Activated CD4-positive, CD25-positive, alpha-beta regulatory T cell (primary cell): ENCODE results near the gene MSH5.
A peak's percentile ranks its signal among the peaks of the same experiment; 100 is the strongest.
"Not testable (repeated sequence)": the region's sequence is repeated elsewhere in the genome, so short reads cannot be mapped to it uniquely, and the experiment has no call there.

ENCODE experiments used
- DNase-seq, 4 experiments: peaks; one replicate each; lab custom pipeline; 2025; lab: John Stamatoyannopoulos, UW

Gene MSH5

DNA sequence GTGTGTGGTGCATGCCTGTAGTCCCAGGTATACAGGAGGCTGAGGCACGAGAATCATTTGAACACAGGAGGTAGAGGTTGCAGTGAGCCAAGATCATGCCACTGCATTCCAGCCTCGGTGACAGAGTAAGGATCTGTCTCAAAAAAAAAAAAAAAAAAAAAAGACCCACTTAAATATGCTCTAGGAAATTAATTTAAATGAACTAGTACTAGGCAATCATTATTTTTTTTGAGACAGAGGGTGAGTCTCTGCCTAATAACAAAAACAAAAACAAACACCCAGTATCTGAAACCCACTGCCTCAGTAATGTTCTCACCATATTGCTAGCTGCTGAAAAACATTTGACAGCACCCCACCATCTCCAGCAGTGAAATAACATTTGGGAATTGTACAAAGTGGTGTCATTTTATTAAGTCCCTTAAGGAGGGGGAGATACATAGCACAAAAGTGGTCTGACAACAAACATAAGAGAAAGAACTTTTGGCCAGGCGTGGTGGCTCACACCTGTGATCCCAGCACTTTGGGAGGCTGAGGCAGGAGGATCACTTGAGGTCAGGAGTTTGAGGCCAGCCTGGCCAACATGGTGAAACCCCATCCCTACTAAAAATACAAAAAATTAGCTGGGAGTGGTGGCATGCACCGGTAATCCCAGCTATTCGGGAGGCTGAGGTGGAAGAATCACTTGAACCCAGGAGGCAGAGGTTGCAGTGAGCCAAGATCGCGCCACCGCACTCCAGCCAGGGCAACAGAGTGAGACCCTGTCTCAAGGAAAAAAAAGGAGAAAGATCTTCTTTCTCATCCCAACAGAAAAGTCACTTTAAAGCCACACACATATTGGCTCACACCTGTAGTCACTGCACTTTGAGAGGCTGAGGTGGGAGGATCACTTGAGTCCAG, 61.5 kb downstream of the MSH5 start:
- not testable (repeated sequence) for DNase-seq

DNA sequence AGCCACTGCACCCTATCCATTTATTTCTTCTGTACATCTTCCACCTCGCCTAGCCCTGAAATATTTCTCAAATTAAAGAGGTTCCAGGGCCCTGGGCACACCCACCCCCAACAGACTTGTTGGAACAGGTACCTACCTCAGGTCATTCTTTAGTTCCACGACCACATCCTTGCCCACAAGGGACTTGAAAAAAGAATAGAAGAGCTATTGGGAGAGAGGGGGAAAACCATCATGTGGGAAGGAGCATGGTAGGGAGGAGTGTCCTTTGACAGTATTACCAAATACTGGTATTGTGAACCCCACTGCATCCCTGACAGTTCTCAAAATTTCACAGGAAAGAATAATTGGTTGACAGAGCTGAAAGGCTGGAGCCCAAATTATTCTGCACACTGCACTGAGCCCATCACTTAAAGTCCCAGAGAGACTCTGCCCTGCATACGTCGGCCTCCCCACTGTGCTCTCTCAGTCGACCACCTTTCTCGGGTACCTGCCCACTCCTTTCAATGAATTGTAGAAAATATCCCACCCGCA, 66.2 kb downstream of the MSH5 start:
- DNase-seq = no peak

- peak; percentile 85 to 94 (median 90) for DNase-seq
Measured at GRCh38 chr6:31806470-31807272, 66.9 kb downstream of the MSH5 start, which contains the start of gene LSM2. TSS of gene LSM2 (minus strand) at chr6:31806966. CDS start at chr6:31806757, 209 bp downstream.

- DNase-seq = not testable (repeated sequence)
Measured at GRCh38 chr6:31808599-31808998, 68.8 kb downstream of the MSH5 start.

- no peak for DNase-seq
Measured at GRCh38 chr6:31811645-31812044, 71.8 kb downstream of the MSH5 start.
